RWPE1 (cell line): Measurements from ENCODE around the gene RASL10A.
A peak's percentile ranks its signal among the peaks of the same experiment; 100 is the strongest.

Experiments
- CTCF ChIA-PET: fragments of 350-600 bp; sonication (Branson Sonifier 250); formaldehyde crosslinking; extraction: SDS; loops from one replicate; lab custom pipeline; 2021; lab: Yijun Ruan, JAX
- POLR2A ChIA-PET: fragments of 400-600 bp; formaldehyde crosslinking; extraction: SDS; loops from one replicate; lab custom pipeline; 2020; ENCODE audit warnings: antibody characterized with exemption; ENCODE audit not compliant: low non-redundant PET; lab: Yijun Ruan, JAX
- DNase-seq: peaks from one replicate; pipeline ENCODE4 v3.0.0; 2012; ENCODE audit warnings: low spot score
- H3K27ac ChIP-seq: fragments of 450-650 bp; 2 replicates; pipeline ENCODE4 v1.5.1; 2017
- TF ChIP-seq, protein P1 (sequence below): fragments of 450-650 bp; conservative IDR thresholded peaks from 2 replicates; pipeline ENCODE4 v1.5.1; 2017; ENCODE audit warnings: low read depth, mild to moderate bottlenecking

RASL10A gene

DNA sequence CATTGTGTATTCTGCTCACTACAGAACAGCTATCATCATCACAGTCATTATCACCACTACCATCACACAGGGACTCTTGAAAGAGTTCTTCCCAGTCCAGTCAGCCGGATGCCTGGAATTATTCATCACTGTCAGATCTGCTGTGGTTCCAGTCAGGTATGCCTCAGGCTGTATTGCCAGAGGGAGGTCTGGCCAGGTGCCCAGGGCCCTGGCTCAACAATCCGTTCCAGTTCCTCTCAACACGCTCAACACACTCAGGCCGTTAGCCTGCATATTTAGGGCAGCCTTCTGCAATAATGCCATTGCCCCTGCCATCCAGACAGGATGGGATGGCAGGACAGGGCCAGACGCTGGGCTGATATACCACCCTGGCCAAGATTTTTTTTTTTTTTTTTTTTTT, 28.6 kb upstream of the RASL10A start:
- POLR2A ChIA-PET = no interaction called here
- CTCF ChIA-PET = no interaction called here
- DNase-seq = peak; percentile 78
- H3K27ac ChIP-seq = peak overlapping the region; percentile 77
- TF ChIP-seq, protein P1, sequence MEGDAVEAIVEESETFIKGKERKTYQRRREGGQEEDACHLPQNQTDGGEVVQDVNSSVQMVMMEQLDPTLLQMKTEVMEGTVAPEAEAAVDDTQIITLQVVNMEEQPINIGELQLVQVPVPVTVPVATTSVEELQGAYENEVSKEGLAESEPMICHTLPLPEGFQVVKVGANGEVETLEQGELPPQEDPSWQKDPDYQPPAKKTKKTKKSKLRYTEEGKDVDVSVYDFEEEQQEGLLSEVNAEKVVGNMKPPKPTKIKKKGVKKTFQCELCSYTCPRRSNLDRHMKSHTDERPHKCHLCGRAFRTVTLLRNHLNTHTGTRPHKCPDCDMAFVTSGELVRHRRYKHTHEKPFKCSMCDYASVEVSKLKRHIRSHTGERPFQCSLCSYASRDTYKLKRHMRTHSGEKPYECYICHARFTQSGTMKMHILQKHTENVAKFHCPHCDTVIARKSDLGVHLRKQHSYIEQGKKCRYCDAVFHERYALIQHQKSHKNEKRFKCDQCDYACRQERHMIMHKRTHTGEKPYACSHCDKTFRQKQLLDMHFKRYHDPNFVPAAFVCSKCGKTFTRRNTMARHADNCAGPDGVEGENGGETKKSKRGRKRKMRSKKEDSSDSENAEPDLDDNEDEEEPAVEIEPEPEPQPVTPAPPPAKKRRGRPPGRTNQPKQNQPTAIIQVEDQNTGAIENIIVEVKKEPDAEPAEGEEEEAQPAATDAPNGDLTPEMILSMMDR = no peak

- TF ChIP-seq, protein P1 = no peak
- peak; percentile 36 for DNase-seq
- ChIA-PET CTCF (no interaction called here), POLR2A (no interaction called here)
- peak overlapping the region; percentile 77 for H3K27ac ChIP-seq
Observed at GRCh38 chr22:29343313-29343805, 27.9 kb upstream of the RASL10A start.

GRCh38 chr22:29342577-29343312, 27.2 kb upstream of the RASL10A start:
- DNase-seq = peak; percentile 20
- POLR2A ChIA-PET = no interaction called here
- peak overlapping the region; percentile 77 for H3K27ac ChIP-seq
- TF ChIP-seq, protein P1 = no peak
- CTCF ChIA-PET = no interaction called here

DNA sequence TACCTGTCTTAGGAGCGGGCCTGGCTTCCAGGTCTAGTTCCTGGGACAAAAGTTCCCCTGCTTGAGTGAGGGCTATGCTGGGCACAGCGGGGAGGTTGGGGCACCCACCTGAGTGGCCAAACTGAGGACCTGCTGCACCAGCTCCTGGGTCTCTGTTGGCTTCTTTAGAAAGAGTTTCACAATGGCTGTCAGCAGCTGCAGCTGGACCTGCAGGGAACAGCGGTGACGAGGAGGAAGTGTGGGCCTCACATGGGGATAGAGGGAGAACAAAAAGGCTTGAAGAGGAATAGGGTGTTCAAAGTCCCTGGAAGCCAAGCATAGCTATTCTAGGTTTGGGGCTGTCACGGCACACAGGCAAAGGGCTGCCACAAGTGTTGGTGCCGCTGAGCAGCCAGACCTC, 26.7 kb upstream of the RASL10A start:
- CTCF ChIA-PET = no interaction called here
- TF ChIP-seq, protein P1 = no peak
- H3K27ac ChIP-seq = peak overlapping the region; percentile 77
- POLR2A ChIA-PET = no interaction called here
- DNase-seq = no peak

DNA sequence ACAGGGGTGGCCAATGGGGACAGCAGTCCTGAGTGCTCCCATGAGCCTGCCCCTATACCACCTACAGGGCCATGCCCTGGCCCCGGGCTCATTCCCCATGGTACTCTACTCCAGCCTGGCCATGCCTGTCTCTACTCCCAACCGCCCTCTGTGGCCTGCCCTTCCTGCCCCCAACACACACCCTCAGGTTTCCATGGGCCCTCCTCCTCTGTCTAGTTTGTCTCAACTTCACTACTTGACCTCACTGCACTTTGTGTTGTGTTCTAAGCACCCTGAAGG, 26.3 kb upstream of the RASL10A start:
- H3K27ac ChIP-seq = peak overlapping the region; percentile 77; the same call in 1 of the 2 replicates
- CTCF ChIA-PET = no interaction called here

GRCh38 chr22:29341056-29341848, 25.8 kb upstream of the RASL10A start:
- ChIA-PET POLR2A (no interaction called here), CTCF (no interaction called here)
- TF ChIP-seq, protein P1 = no peak
- no peak overlapping the region for H3K27ac ChIP-seq
- DNase-seq = no peak

More for the DNA sequence above, 26.3 kb upstream of the RASL10A start:
- TF ChIP-seq, protein P1 = no peak
- POLR2A ChIA-PET = no interaction called here
- no peak for DNase-seq
